ENCODE measurements around the gene BACE1. TPM values are rescaled to one million over a fixed set of nuclear protein-coding genes. Genes with fewer than 3 reads are reported as not detected.

BACE1 gene
- polyA plus RNA-seq, 3 donors = 1.6 to 9.1 (median 3.1) TPM

DNA sequence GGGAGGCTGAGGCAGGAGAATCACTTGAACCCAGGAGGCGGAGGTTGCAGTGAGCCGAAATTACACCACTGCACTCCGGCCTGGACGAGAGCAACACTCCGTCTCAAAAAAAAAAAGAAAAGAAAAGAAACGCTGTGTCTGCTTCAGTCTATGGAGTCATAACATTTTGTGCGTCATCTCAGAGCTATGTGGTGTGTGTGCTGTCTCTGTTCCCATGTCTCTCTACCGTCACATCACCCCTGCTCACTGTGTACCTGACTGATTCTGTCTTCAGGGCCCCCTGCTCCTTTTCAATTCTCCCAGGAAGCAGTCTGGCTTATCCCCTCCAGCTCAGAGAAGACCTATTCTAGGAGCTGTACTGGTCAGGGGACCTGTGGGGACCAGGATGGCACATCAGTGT is 17.9 kb downstream of the BACE1 start:
- Histone ChIP-seq H3K4me1 (ENCODE audit: control insufficient read depth in 1 of 2, insufficient read depth in 2 of 2, low read length in 2 of 2) (peaks cover 0 to under 1% of the 10 kb centered on the region in 2 donors), H3K4me2 (replicated peaks; ENCODE audit: extremely low read depth, low read length, poor library complexity, severe bottlenecking) (no peak overlapping the region), H3K9ac (ENCODE audit: insufficient read depth, low read length, poor library complexity, severe bottlenecking) (no peak overlapping the region), H3K36me3 (replicated peaks in 1 of 2; ENCODE audit: control insufficient read depth in 1 of 2, insufficient read depth in 2 of 2, low read length in 2 of 2) (peaks cover 4 to 9% of the 10 kb centered on the region in 2 donors), H3K27me3 (ENCODE audit: control insufficient read depth in 2 of 2, insufficient read depth in 2 of 2, low read length in 2 of 2) (no peaks in the 10 kb centered on the region), H2AFZ (ENCODE audit: insufficient read depth, low read depth, low read length, poor library complexity, severe bottlenecking) (no peak overlapping the region), H3K79me2 (ENCODE audit: insufficient read depth, low read length) (no peaks in the 10 kb centered on the region), H3K27ac (ENCODE audit: low read depth in 1 of 2, low read length in 2 of 2) (no peak overlapping the region), H4K20me1 (ENCODE audit: insufficient read depth, low read length) (no peaks in the 10 kb centered on the region), H3K4me3 (replicated peaks in 1 of 3; ENCODE audit: low read depth in 2 of 3, low read length in 3 of 3) (no peak overlapping the region), H3K9me3 (replicated peaks in 1 of 2; ENCODE audit: control insufficient read depth in 1 of 2, insufficient read depth in 1 of 2, low read length in 2 of 2) (no peaks in the 10 kb centered on the region)
- 100% methylated on average over 6 of the region's 8 CpGs for WGBS (ENCODE audit: insufficient coverage)
- H3K36me3 Mint-ChIP-seq = peaks cover 10 to 21% of the 10 kb centered on the region in 2 donors
- intact Hi-C loops (cut with micrococcal nuclease) = no loop called here
- no peak overlapping the region for H3K4me3 Mint-ChIP-seq
- H3K27me3 Mint-ChIP-seq (ENCODE audit: low read depth in 3 of 3) = peaks cover 0 to 5% (median 2%) of the 10 kb centered on the region in 3 donors
- no peak for TF ChIP-seq CTCF (IDR thresholded peaks at IDR 0.05)
- H3K4me1 Mint-ChIP-seq = peaks cover 3% of the 10 kb centered on the region
- no peak for DNase-seq
- no peaks in the 10 kb centered on the region for H3K9me3 Mint-ChIP-seq
- H3K27ac Mint-ChIP-seq = no peak overlapping the region

DNA sequence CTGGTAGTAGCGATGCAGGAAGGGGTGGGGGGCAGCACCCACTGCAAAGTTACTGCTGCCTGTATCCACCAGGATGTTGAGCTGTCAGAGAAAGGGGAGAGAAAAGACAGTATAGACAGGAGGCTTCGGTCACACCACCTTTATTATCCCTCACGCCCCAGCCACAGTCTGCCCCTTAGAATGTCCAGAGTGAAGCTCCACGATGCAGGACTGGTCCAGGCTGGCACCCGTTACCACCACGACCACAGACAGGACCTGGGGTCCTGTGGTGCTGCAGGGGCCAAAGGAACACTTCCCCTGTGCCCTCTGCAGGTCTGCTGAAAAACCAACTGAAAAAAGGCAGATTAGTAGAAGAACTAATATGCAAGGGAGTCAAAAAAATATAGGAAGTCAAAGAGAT is 19.2 kb downstream of the BACE1 start:
- intact Hi-C loops (cut with micrococcal nuclease) = no loop called here
- H3K4me3 Mint-ChIP-seq = no peak overlapping the region
- Histone ChIP-seq H3K27me3 (ENCODE audit: control insufficient read depth in 2 of 2, insufficient read depth in 2 of 2, low read length in 2 of 2) (no peaks in the 10 kb centered on the region), H3K4me2 (replicated peaks; ENCODE audit: extremely low read depth, low read length, poor library complexity, severe bottlenecking) (no peak overlapping the region), H3K4me1 (ENCODE audit: control insufficient read depth in 1 of 2, insufficient read depth in 2 of 2, low read length in 2 of 2) (no peaks in the 10 kb centered on the region), H3K36me3 (replicated peaks in 1 of 2; ENCODE audit: control insufficient read depth in 1 of 2, insufficient read depth in 2 of 2, low read length in 2 of 2) (peaks cover 11 to 17% of the 10 kb centered on the region in 2 donors), H4K20me1 (ENCODE audit: insufficient read depth, low read length) (no peaks in the 10 kb centered on the region), H3K4me3 (replicated peaks in 1 of 3; ENCODE audit: low read depth in 2 of 3, low read length in 3 of 3) (no peak overlapping the region), H3K27ac (ENCODE audit: low read depth in 1 of 2, low read length in 2 of 2) (no peak overlapping the region), H3K9ac (ENCODE audit: insufficient read depth, low read length, poor library complexity, severe bottlenecking) (no peak overlapping the region), H3K79me2 (ENCODE audit: insufficient read depth, low read length) (no peaks in the 10 kb centered on the region), H3K9me3 (replicated peaks in 1 of 2; ENCODE audit: control insufficient read depth in 1 of 2, insufficient read depth in 1 of 2, low read length in 2 of 2) (no peaks in the 10 kb centered on the region), H2AFZ (ENCODE audit: insufficient read depth, low read depth, low read length, poor library complexity, severe bottlenecking) (no peak overlapping the region)
- 82% methylated on average over 3 of the region's 6 CpGs for WGBS (ENCODE audit: insufficient coverage)
- no peak for DNase-seq
- peaks cover 3% of the 10 kb centered on the region for H3K4me1 Mint-ChIP-seq
- peaks cover 18 to 26% of the 10 kb centered on the region in 2 donors for H3K36me3 Mint-ChIP-seq
- no peak for TF ChIP-seq CTCF (IDR thresholded peaks at IDR 0.05)
- no peaks in the 10 kb centered on the region for H3K9me3 Mint-ChIP-seq
- peaks cover 0 to 6% (median 4%) of the 10 kb centered on the region in 3 donors for H3K27me3 Mint-ChIP-seq (ENCODE audit: low read depth in 3 of 3)
- no peak overlapping the region for H3K27ac Mint-ChIP-seq

Measured in CD14-positive monocyte (primary cell).